C4-2B (cell line): ENCODE results near the gene MYO7A.

Source experiments
- ZFX ChIP-seq: fragments of 450-650 bp; IDR thresholded peaks from 2 replicates; pipeline ENCODE4 v1.6.1; 2017
- TF ChIP-seq, protein P1 (sequence below): fragments of 450-650 bp; conservative IDR thresholded peaks from 2 replicates; pipeline ENCODE4 v1.5.1; 2017; ENCODE audit warnings: mild to moderate bottlenecking

DNA sequence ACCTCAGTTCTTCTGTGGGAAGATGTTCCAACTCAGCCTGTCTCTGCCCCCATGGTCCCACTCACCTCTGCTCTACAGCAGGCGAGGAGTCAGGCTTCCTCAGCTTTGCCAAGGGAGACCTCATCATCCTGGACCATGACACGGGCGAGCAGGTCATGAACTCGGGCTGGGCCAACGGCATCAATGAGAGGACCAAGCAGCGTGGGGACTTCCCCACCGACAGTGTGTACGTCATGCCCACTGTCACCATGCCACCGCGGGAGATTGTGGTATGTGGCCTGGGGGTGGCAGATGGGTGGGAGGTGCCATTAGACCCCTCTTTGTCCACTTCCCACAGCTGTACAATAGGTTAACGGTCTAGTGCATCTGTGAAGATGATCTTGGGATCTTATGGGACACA lies 73.3 kb downstream of the MYO7A start:
- TF ChIP-seq ZFX: no peak
- TF ChIP-seq, protein P1, sequence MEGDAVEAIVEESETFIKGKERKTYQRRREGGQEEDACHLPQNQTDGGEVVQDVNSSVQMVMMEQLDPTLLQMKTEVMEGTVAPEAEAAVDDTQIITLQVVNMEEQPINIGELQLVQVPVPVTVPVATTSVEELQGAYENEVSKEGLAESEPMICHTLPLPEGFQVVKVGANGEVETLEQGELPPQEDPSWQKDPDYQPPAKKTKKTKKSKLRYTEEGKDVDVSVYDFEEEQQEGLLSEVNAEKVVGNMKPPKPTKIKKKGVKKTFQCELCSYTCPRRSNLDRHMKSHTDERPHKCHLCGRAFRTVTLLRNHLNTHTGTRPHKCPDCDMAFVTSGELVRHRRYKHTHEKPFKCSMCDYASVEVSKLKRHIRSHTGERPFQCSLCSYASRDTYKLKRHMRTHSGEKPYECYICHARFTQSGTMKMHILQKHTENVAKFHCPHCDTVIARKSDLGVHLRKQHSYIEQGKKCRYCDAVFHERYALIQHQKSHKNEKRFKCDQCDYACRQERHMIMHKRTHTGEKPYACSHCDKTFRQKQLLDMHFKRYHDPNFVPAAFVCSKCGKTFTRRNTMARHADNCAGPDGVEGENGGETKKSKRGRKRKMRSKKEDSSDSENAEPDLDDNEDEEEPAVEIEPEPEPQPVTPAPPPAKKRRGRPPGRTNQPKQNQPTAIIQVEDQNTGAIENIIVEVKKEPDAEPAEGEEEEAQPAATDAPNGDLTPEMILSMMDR: no peak
